ENCODE data around the gene PDE4B. TPM values are rescaled to one million over a fixed set of nuclear protein-coding genes. Genes with fewer than 3 reads are reported as not detected.

PDE4B gene
- total RNA-seq, 3 donors from 2014 or later = 8.0 to 207 (median 54.4) TPM

DNA sequence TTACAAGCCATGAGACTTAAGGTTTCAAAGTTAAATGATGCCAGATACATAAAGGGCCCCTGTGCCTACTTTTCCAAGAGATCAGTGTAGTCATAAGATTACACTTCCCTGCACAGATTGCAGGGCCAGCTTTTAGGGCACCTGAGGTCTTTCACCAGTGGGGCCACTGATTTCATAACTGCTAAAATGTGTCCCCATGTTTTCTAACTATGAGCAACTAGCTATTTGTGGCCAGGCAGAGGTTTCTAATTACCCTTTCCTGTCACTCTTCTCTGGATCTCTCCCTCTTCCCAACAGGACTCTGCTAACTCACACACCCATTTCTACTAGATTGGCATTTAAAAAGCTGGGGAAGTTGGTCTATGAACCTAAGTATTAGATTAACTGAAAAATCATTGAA is 534.2 kb downstream of the PDE4B start:
- H3K27me3 ChIP-seq = no peaks in the 10 kb centered on the region
- intact Hi-C loops (cut with DNase I; ENCODE audit: low total_unique reads) = no loop called here
- H3K4me3 ChIP-seq = no peak overlapping the region
- no peak overlapping the region for H3K27ac ChIP-seq
- H3K9me3 ChIP-seq = no peaks in the 10 kb centered on the region
- TF ChIP-seq POLR2A (IDR thresholded peaks at IDR 0.05) (no peak), CTCF (IDR thresholded peaks at IDR 0.05) (no peak), POLR2AphosphoS5 (IDR thresholded peaks at IDR 0.05) (no peak)
- no peaks in the 10 kb centered on the region for H3K4me1 ChIP-seq
- no peaks in the 10 kb centered on the region for H3K36me3 ChIP-seq
- no peak for DNase-seq (ENCODE audit: low spot score in 2 of 2)

- Histone ChIP-seq H3K9me3 (no peaks in the 10 kb centered on the region), H3K27me3 (no peaks in the 10 kb centered on the region), H3K27ac (no peak overlapping the region), H3K36me3 (no peaks in the 10 kb centered on the region), H3K4me1 (no peaks in the 10 kb centered on the region), H3K4me3 (no peak overlapping the region)
- no peak for TF ChIP-seq POLR2AphosphoS5 (IDR thresholded peaks at IDR 0.05)
- TF ChIP-seq POLR2A (IDR thresholded peaks at IDR 0.05) = no peak
- no peak for TF ChIP-seq CTCF (IDR thresholded peaks at IDR 0.05)
- no peak for DNase-seq (ENCODE audit: low spot score in 2 of 2)
- intact Hi-C loops (cut with DNase I; ENCODE audit: low total_unique reads) = no loop called here
Measured at GRCh38 chr1:66327588-66327987, 534.9 kb downstream of the PDE4B start.

GRCh38 chr1:66328896-66329295 is 536.2 kb downstream of the PDE4B start:
- H3K4me1 ChIP-seq = no peaks in the 10 kb centered on the region
- DNase-seq (ENCODE audit: low spot score in 2 of 2) = no peak
- H3K27me3 ChIP-seq = no peaks in the 10 kb centered on the region
- H3K27ac ChIP-seq = peak overlapping the region; percentile 11 to 13
- no peaks in the 10 kb centered on the region for H3K36me3 ChIP-seq
- H3K9me3 ChIP-seq = no peaks in the 10 kb centered on the region
- intact Hi-C loops (cut with DNase I; ENCODE audit: low total_unique reads) = no loop called here
- TF ChIP-seq CTCF (IDR thresholded peaks at IDR 0.05) (no peak), POLR2AphosphoS5 (IDR thresholded peaks at IDR 0.05) (no peak)
- H3K4me3 ChIP-seq = no peak overlapping the region

DNA sequence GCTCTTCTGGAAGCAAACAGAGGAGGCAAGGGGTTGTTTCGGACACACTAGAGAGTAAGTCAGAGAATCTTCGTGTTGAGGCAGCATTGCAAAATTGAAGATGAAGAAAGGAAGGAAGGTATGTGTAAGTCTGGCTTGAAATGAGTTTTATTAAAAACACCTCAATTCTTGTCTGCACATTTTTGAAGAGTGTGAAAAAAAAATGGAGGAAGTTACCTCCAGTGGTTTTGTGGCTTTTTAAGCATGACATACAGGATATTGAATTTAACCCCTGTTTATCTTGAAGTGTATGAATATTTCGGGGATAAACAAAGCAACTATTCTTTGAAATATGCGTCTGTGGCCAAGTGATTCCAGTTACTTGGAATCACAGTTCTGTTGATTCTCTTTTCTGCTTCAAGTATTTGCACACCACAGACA is 538.0 kb downstream of the PDE4B start:
- H3K9me3 ChIP-seq = no peaks in the 10 kb centered on the region
- H3K4me3 ChIP-seq = no peak overlapping the region
- no peaks in the 10 kb centered on the region for H3K27me3 ChIP-seq
- no peaks in the 10 kb centered on the region for H3K4me1 ChIP-seq
- intact Hi-C loops (cut with DNase I; ENCODE audit: low total_unique reads) = no loop called here
- H3K36me3 ChIP-seq = no peaks in the 10 kb centered on the region
- TF ChIP-seq POLR2A (IDR thresholded peaks at IDR 0.05) (no peak), POLR2AphosphoS5 (IDR thresholded peaks at IDR 0.05) (no peak), CTCF (IDR thresholded peaks at IDR 0.05) (no peak)
- no peak for DNase-seq (ENCODE audit: low spot score in 2 of 2)
- peak overlapping the region; percentile 87 to 92 for H3K27ac ChIP-seq

- peak overlapping the region; percentile 44 to 69 (median 56) for H3K4me3 ChIP-seq
- DNase-seq (ENCODE audit: low spot score in 2 of 2) = peak in 1 of 2 donors; percentile 55
- H3K4me1 ChIP-seq = no peaks in the 10 kb centered on the region
- peak overlapping the region; percentile 87 to 92 for H3K27ac ChIP-seq
- H3K9me3 ChIP-seq = no peaks in the 10 kb centered on the region
- H3K27me3 ChIP-seq = no peaks in the 10 kb centered on the region
- intact Hi-C loops (cut with DNase I; ENCODE audit: low total_unique reads) = no loop called here
- no peaks in the 10 kb centered on the region for H3K36me3 ChIP-seq
- TF ChIP-seq POLR2A (IDR thresholded peaks at IDR 0.05) (peak; percentile 16), CTCF (IDR thresholded peaks at IDR 0.05) (no peak), POLR2AphosphoS5 (IDR thresholded peaks at IDR 0.05) (peak in 2 of 3 donors; percentile 21 to 41)
Measured at GRCh38 chr1:66331658-66332547, 539.2 kb downstream of the PDE4B start.
